H9 (cell line): ENCODE data around the gene HDAC2. TPM values are rescaled to one million over a fixed set of nuclear protein-coding genes. Genes with fewer than 3 reads are reported as not detected.
A peak's percentile ranks its signal among the peaks of the same experiment; 100 is the strongest.

Experiments
- DNase-seq: peaks from one replicate; pipeline ENCODE4 v3.0.0-alpha.2; 2017
- H2AFZ ChIP-seq: one replicate; pipeline ENCODE4 v1.6.1; 2013; ENCODE audit warnings: mild to moderate bottlenecking, low read length, control low read depth, moderate library complexity
- H2AK5ac ChIP-seq: 2 replicates; pipeline ENCODE4 v1.6.1; 2013; ENCODE audit warnings: low read length, control low read depth, mixed read lengths; ENCODE audit not compliant: insufficient read length
- H2BK120ac ChIP-seq: one replicate; pipeline ENCODE4 v1.6.1; 2013; ENCODE audit warnings: low read depth, mild to moderate bottlenecking, low read length, control low read depth, inconsistent platforms; ENCODE audit not compliant: poor library complexity, severe bottlenecking
- H2BK12ac ChIP-seq: 2 replicates; pipeline ENCODE4 v1.6.1; 2013; ENCODE audit warnings: low read length, control low read depth, mixed read lengths, low read depth; ENCODE audit not compliant: insufficient read length
- H2BK15ac ChIP-seq: 2 replicates; pipeline ENCODE4 v1.6.1; 2013; ENCODE audit warnings: low read depth, low read length, control low read depth
- H2BK20ac ChIP-seq: one replicate; pipeline ENCODE4 v1.6.1; 2013; ENCODE audit warnings: low read depth, mild to moderate bottlenecking, low read length, control low read depth, inconsistent platforms; ENCODE audit not compliant: poor library complexity, severe bottlenecking
- H2BK5ac ChIP-seq: 2 replicates; pipeline ENCODE4 v1.6.1; 2013; ENCODE audit warnings: low read length, control low read depth, mixed read lengths; ENCODE audit not compliant: insufficient read length
- H3K14ac ChIP-seq: 2 replicates; pipeline ENCODE4 v1.6.1; 2013; ENCODE audit warnings: low read length, control low read depth; ENCODE audit not compliant: insufficient read depth
- H3K18ac ChIP-seq: 2 replicates; pipeline ENCODE4 v1.6.1; 2013; ENCODE audit warnings: low read depth, mild to moderate bottlenecking, mixed read lengths, low read length, control low read depth; ENCODE audit not compliant: insufficient read length
- H3K23ac ChIP-seq: 2 replicates; pipeline ENCODE4 v1.6.1; 2013; ENCODE audit warnings: low read length, control low read depth, mixed read lengths, low read depth; ENCODE audit not compliant: insufficient read length
- H3K23me2 ChIP-seq: 2 replicates; pipeline ENCODE4 v1.6.1; 2013; ENCODE audit warnings: low read depth, mild to moderate bottlenecking, mixed read lengths, low read length, control low read depth; ENCODE audit not compliant: insufficient read length, poor library complexity, severe bottlenecking
- H3K27ac ChIP-seq: 2 replicates; pipeline ENCODE4 v1.5.1; 2013; ENCODE audit warnings: low read length, control low read depth, mixed read lengths, low read depth; ENCODE audit not compliant: insufficient read length
- H3K27me3 ChIP-seq: 2 replicates; pipeline ENCODE4 v1.6.1; 2013; ENCODE audit warnings: low read length, control low read depth, inconsistent platforms; ENCODE audit not compliant: insufficient read depth
- H3K4ac ChIP-seq: 2 replicates; pipeline ENCODE4 v1.6.1; 2013; ENCODE audit warnings: low read depth, mild to moderate bottlenecking, control low read depth, inconsistent platforms, low read length, moderate library complexity
- H3K4me1 ChIP-seq: 2 replicates; pipeline ENCODE4 v1.6.1; 2013; ENCODE audit warnings: low read length, control low read depth, inconsistent platforms; ENCODE audit not compliant: insufficient read depth
- H3K4me2 ChIP-seq: 2 replicates; pipeline ENCODE4 v1.6.1; 2013; ENCODE audit warnings: low read length, control low read depth, mixed read lengths; ENCODE audit not compliant: insufficient read length, insufficient read depth
- H3K56ac ChIP-seq: 2 replicates; pipeline ENCODE4 v1.6.1; 2013; ENCODE audit warnings: low read depth, mild to moderate bottlenecking, mixed read lengths, low read length, control low read depth; ENCODE audit not compliant: insufficient read length
- H3K79me1 ChIP-seq: 2 replicates; pipeline ENCODE4 v1.6.1; 2013; ENCODE audit warnings: low read depth, mild to moderate bottlenecking, moderate library complexity, low read length, control low read depth, inconsistent platforms; ENCODE audit not compliant: insufficient read depth, poor library complexity, severe bottlenecking
- H3K79me2 ChIP-seq: 2 replicates; pipeline ENCODE4 v1.6.1; 2013; ENCODE audit warnings: low read length, control low read depth, inconsistent platforms; ENCODE audit not compliant: insufficient read depth
- H3K9ac ChIP-seq: 2 replicates; pipeline ENCODE4 v1.6.1; 2013; ENCODE audit warnings: low read length, control low read depth, mixed read lengths; ENCODE audit not compliant: insufficient read length; ENCODE audit errors: extremely low read depth
- H3K9me3 ChIP-seq: one replicate; pipeline ENCODE4 v1.6.1; 2013; ENCODE audit warnings: low read depth, low read length, inconsistent platforms; ENCODE audit not compliant: control insufficient read depth
- H3T11ph ChIP-seq: one replicate; pipeline ENCODE4 v1.6.1; 2013; ENCODE audit warnings: mild to moderate bottlenecking, low read length, control low read depth, inconsistent platforms
- H4K20me1 ChIP-seq: one replicate; pipeline ENCODE4 v1.6.1; 2013; ENCODE audit not compliant: control insufficient read depth, insufficient read length, insufficient read depth
- H4K5ac ChIP-seq: 2 replicates; pipeline ENCODE4 v1.6.1; 2013; ENCODE audit warnings: low read depth, mild to moderate bottlenecking, mixed read lengths, low read length, control low read depth; ENCODE audit not compliant: insufficient read length
- H4K8ac ChIP-seq: replicated peaks from 2 replicates; pipeline ENCODE4 v1.6.1; 2013; ENCODE audit warnings: low read length, control low read depth, mixed read lengths, low read depth; ENCODE audit not compliant: insufficient read length
- H4K91ac ChIP-seq: 2 replicates; pipeline ENCODE4 v1.6.1; 2013; ENCODE audit warnings: low read depth, mild to moderate bottlenecking, moderate library complexity, mixed read lengths, low read length, control low read depth; ENCODE audit not compliant: insufficient read length
- H3K27ac Mint-ChIP-seq, 3 experiments: 2 replicates in 2 of 3; 3 replicates in 1 of 3; pipeline ENCODE4 v1.8.0; 2020 to 2021; ENCODE audit warnings: mixed read lengths in 3 of 3, mild to moderate bottlenecking in 1 of 3, moderate library complexity in 1 of 3
- H3K27me3 Mint-ChIP-seq: 2 replicates; pipeline ENCODE4 v1.8.0; 2021; ENCODE audit warnings: low read depth, mild to moderate bottlenecking, moderate library complexity, mixed read lengths
- H3K36me3 Mint-ChIP-seq, 3 experiments: 2 replicates in 2 of 3; 3 replicates in 1 of 3; pipeline ENCODE4 v1.8.0; 2020 to 2021; ENCODE audit warnings: low read depth in 3 of 3, mixed read lengths in 3 of 3; ENCODE audit not compliant: insufficient read depth in 1 of 3
- H3K4me1 Mint-ChIP-seq, 2 experiments: 2 replicates each; pipeline ENCODE4 v1.8.0; 2020; ENCODE audit warnings: mixed read lengths in 2 of 2
- H3K4me3 Mint-ChIP-seq, 2 experiments: 2 replicates in 1 of 2; 3 replicates in 1 of 2; pipeline ENCODE4 v1.8.0; 2020 to 2021; ENCODE audit warnings: mild to moderate bottlenecking in 2 of 2, mixed read lengths in 2 of 2, moderate library complexity in 1 of 2
- H3K9me3 Mint-ChIP-seq, 2 experiments: 2 replicates in 1 of 2; 3 replicates in 1 of 2; pipeline ENCODE4 v1.8.0; 2020; ENCODE audit warnings: mild to moderate bottlenecking in 2 of 2, mixed read lengths in 2 of 2, moderate library complexity in 1 of 2
- WGBS: extraction: QIAGEN DNeasy Blood & Tissue Kit; methylation state at CpG from one replicate; pipeline ENCODE4 v1.1.7; 2013; ENCODE audit warnings: missing lambda C conversion rate, low lambda C conversion rate, mixed read lengths; ENCODE audit not compliant: insufficient read length; ENCODE audit errors: extremely low coverage; 5-methylcytosine and 5-hydroxymethylcytosine counted together
- total RNA-seq: library from RNA; stranded (reverse); gene quantifications from 2 replicates; pipeline ENCODE4 v1.2.1, GENCODE V29; 2021
- TF ChIP-seq, protein P1 (sequence below): fragments of 200-600 bp; sonication (generic); conservative IDR thresholded peaks from 3 replicates; pipeline ENCODE4 v1.8.0; 2021; ENCODE audit warnings: antibody characterized with exemption, mild to moderate bottlenecking

Gene HDAC2
- total RNA-seq, 1 experiment from 2014 or later, result 330 TPM

DNA sequence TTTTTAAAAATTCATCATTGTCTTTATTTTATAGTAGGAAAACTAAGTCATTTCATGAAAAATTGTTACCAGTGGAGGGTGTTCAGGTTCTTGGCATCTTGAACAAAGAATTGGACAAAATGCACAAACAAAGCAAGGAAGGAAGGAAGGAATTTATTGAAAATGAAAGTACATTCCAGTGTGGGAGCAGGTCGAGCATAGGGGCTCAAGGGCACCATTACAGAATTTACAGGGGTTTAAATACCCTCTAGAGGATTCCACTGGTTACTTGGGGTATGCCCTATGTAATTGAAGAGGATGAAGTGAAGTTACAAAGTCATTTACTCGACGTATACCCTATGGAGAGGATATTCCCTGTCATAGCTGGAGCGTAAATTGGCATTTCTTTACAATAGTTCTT is 37.4 kb upstream of the HDAC2 start:
- Histone ChIP-seq H3K79me2 (no peaks in the 10 kb centered on the region), H2AK5ac (no peak overlapping the region), H2BK120ac (no peak overlapping the region), H2AFZ (no peak overlapping the region), H3K27me3 (no peaks in the 10 kb centered on the region), H2BK20ac (no peak overlapping the region), H3K23ac (no peak overlapping the region), H3T11ph (no peak overlapping the region), H4K8ac (no peak overlapping the region), H3K27ac (no peak overlapping the region), H3K18ac (no peak overlapping the region), H2BK12ac (no peak overlapping the region), H3K14ac (no peak overlapping the region), H3K23me2 (no peaks in the 10 kb centered on the region), H2BK15ac (no peak overlapping the region), H3K4ac (no peak overlapping the region), H3K9me3 (no peaks in the 10 kb centered on the region), H2BK5ac (no peak overlapping the region), H3K56ac (no peak overlapping the region), H3K4me1 (peaks cover 18% of the 10 kb centered on the region; the same call in 1 of the 2 replicates), H4K91ac (no peak overlapping the region), H3K79me1 (no peaks in the 10 kb centered on the region), H3K4me2 (no peak overlapping the region), H4K5ac (no peak overlapping the region), H3K9ac (no peak overlapping the region), H4K20me1 (no peaks in the 10 kb centered on the region)
- TF ChIP-seq, protein P1, sequence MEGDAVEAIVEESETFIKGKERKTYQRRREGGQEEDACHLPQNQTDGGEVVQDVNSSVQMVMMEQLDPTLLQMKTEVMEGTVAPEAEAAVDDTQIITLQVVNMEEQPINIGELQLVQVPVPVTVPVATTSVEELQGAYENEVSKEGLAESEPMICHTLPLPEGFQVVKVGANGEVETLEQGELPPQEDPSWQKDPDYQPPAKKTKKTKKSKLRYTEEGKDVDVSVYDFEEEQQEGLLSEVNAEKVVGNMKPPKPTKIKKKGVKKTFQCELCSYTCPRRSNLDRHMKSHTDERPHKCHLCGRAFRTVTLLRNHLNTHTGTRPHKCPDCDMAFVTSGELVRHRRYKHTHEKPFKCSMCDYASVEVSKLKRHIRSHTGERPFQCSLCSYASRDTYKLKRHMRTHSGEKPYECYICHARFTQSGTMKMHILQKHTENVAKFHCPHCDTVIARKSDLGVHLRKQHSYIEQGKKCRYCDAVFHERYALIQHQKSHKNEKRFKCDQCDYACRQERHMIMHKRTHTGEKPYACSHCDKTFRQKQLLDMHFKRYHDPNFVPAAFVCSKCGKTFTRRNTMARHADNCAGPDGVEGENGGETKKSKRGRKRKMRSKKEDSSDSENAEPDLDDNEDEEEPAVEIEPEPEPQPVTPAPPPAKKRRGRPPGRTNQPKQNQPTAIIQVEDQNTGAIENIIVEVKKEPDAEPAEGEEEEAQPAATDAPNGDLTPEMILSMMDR, result no peak
- Mint-ChIP-seq H3K4me3 (no peak overlapping the region), H3K36me3 (peaks cover 0 to 9% (median 2%) of the 10 kb centered on the region in 3 experiments; a peak in 2 of 7 replicates), H3K4me1 (peaks cover 16 to 49% of the 10 kb centered on the region in 2 experiments), H3K27me3 (no peaks in the 10 kb centered on the region), H3K27ac (peak overlapping the region in 2 of 3 experiments; percentile 14 to 86; a peak in 3 of 7 replicates), H3K9me3 (peaks cover 2 to 3% of the 10 kb centered on the region in 2 experiments; a peak in 3 of 5 replicates)
- no CpG with 5 or more reads among the region's 4 CpGs for WGBS
- DNase-seq, result no peak
